Esophagus muscularis mucosa (tissue), 4 donors: ENCODE measurements around the gene SERPINB10. TPM values are rescaled to one million over a fixed set of nuclear protein-coding genes. Genes with fewer than 3 reads are reported as not detected.

Experiments used
- DNase-seq: peaks from one replicate; pipeline ENCODE4 v3.0.0-alpha.2; 2017; ENCODE audit errors: extremely low spot score
- H3K27ac ChIP-seq, 4 donors: fragments of 200-600 bp; sonication (generic); replicated peaks in 1 of 4; 1 replicate in 3 of 4; 2 replicates in 1 of 4; pipeline ENCODE4 v1.5.1; 2016 to 2019; ENCODE audit warnings: mild to moderate bottlenecking in 1 of 4
- H3K27me3 ChIP-seq, 4 donors: fragments of 200-600 bp; sonication (generic); one replicate each; pipeline versions ENCODE4 v1.5.1 to v1.6.0; 2016 to 2019
- H3K36me3 ChIP-seq, 4 donors: fragments of 200-600 bp; sonication (generic); one replicate each; pipeline ENCODE4 v1.5.1; 2016 to 2019
- H3K4me1 ChIP-seq, 4 donors: fragments of 200-600 bp; sonication (generic); one replicate each; pipeline ENCODE4 v1.5.1; 2016 to 2019
- H3K4me3 ChIP-seq, 4 donors: fragments of 200-600 bp; sonication (generic); 1 replicate in 2 of 4; 2 replicates in 2 of 4; pipeline ENCODE4 v1.5.1; 2016 to 2019; ENCODE audit warnings: mild to moderate bottlenecking in 4 of 4, moderate library complexity in 1 of 4
- H3K9me3 ChIP-seq, 4 donors: fragments of 200-600 bp; sonication (generic); 1 replicate in 3 of 4; 2 replicates in 1 of 4; pipeline ENCODE4 v1.5.1; 2016 to 2019
- CTCF ChIP-seq, 3 experiments: fragments of 200-600 bp in 2 of 3; fragments of 450-650 bp in 1 of 3; sonication (generic) in 2 of 3; IDR thresholded peaks; one replicate each; pipeline ENCODE4 v1.5.1; 2017 to 2019; ENCODE audit warnings: antibody characterized with exemption in 3 of 3, mild to moderate bottlenecking in 2 of 3, moderate library complexity in 1 of 3
- EP300 ChIP-seq: sonication (generic); formaldehyde crosslinking; IDR thresholded peaks from one replicate; pipeline ENCODE4 v1.6.1; 2017; ENCODE audit warnings: antibody characterized with exemption
- POLR2A ChIP-seq: fragments of 450-650 bp; IDR thresholded peaks from one replicate; pipeline ENCODE4 v1.6.1; 2017; ENCODE audit warnings: antibody characterized with exemption, moderate library complexity, mild to moderate bottlenecking, low read depth
- POLR2AphosphoS5 ChIP-seq, 2 donors: sonication (generic); formaldehyde crosslinking; IDR thresholded peaks; one replicate each; pipeline ENCODE4 v1.6.1; 2017; ENCODE audit warnings: antibody characterized with exemption in 2 of 2
- WGBS: methylation state at CpG from one replicate; pipeline ENCODE4 v1.1.5; 2018; 5-methylcytosine and 5-hydroxymethylcytosine counted together
- intact Hi-C: fragments of 100-400 bp; cut with DNase I; formaldehyde crosslinking; loops from one replicate; pipeline ENCODE4 v1.15.1; 2023
- total RNA-seq, 4 donors: library from RNA; depleted of rRNA; stranded (reverse); fragments of >200 nt; gene quantifications; one replicate each; pipeline versions ENCODE4 v1.1.0 to v1.2.1, GENCODE V29; 2016

SERPINB10 gene
- total RNA-seq, 4 donors from 2014 or later: 2.3 TPM; not detected in 3

DNA sequence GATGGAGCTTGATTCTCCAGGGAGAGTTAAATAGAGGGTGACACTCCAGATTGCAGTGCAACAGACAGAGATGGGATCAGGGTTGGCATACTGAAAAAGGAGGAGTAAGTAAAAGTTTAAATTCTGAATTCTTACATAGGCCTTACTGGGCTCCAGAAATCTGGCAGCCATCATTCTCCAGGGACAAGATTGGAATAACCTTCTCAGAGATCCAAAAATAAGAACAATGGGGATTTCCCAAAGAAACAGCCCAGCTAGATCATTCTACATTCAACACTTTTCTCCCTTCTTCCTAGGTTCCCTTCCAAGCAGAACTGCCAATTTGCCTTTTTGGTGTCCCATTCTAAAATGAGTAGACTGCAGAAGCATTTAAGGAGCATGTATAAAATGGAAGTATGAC lies 35.2 kb upstream of the SERPINB10 start:
- TF ChIP-seq POLR2A (no peak), CTCF (IDR thresholded peaks at IDR 0.05) (no peak), POLR2AphosphoS5 (IDR thresholded peaks at IDR 0.05) (no peak), EP300 (no peak)
- Histone ChIP-seq H3K9me3 (no peaks in the 10 kb centered on the region), H3K36me3 (no peaks in the 10 kb centered on the region), H3K4me1 (no peaks in the 10 kb centered on the region), H3K4me3 (no peak overlapping the region), H3K27ac (no peak overlapping the region), H3K27me3 (no peaks in the 10 kb centered on the region)
- DNase-seq: no peak
- intact Hi-C loops: no loop called here

GRCh38 chr18:63878343-63878742 lies 29.4 kb upstream of the SERPINB10 start:
- TF ChIP-seq POLR2A (no peak), CTCF (IDR thresholded peaks at IDR 0.05) (no peak), EP300 (no peak), POLR2AphosphoS5 (IDR thresholded peaks at IDR 0.05) (no peak)
- intact Hi-C loops: no loop called here
- Histone ChIP-seq H3K36me3 (no peaks in the 10 kb centered on the region), H3K4me1 (peaks cover 0 to 6% (median 2%) of the 10 kb centered on the region in 4 donors), H3K4me3 (no peak overlapping the region), H3K27ac (no peak overlapping the region), H3K9me3 (no peaks in the 10 kb centered on the region), H3K27me3 (no peaks in the 10 kb centered on the region)
- DNase-seq: no peak
- 64% methylated on average over 3 of the region's 3 CpGs for WGBS

DNA sequence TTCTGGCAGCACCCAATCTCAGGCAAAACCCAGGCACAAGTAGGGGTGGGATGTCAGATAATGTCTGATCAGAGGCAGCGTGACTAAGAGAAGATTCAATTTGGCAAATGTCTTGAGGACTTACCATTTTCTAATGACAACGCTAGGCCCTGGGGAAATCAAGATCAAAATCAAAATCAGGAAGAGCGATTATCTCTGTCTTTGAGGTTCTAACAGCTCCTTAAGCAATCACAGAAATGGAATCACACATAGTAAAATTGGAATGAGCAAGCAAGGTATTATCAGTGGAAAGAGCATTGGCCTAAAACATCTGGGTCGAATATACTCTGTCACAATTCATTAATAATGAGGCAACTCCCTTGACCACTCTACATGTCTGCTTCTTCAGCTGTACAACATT lies 28.8 kb upstream of the SERPINB10 start:
- Histone ChIP-seq H3K27me3 (no peaks in the 10 kb centered on the region), H3K36me3 (no peaks in the 10 kb centered on the region), H3K9me3 (no peaks in the 10 kb centered on the region), H3K4me3 (no peak overlapping the region), H3K4me1 (peaks cover 0 to 6% (median 2%) of the 10 kb centered on the region in 4 donors), H3K27ac (no peak overlapping the region)
- DNase-seq: no peak
- WGBS: 81% methylated on average over 4 of the region's 4 CpGs
- TF ChIP-seq CTCF (IDR thresholded peaks at IDR 0.05): no peak
- TF ChIP-seq POLR2AphosphoS5 (IDR thresholded peaks at IDR 0.05): no peak
- no peak for TF ChIP-seq POLR2A
- no peak for TF ChIP-seq EP300
- intact Hi-C loops: no loop called here

DNA sequence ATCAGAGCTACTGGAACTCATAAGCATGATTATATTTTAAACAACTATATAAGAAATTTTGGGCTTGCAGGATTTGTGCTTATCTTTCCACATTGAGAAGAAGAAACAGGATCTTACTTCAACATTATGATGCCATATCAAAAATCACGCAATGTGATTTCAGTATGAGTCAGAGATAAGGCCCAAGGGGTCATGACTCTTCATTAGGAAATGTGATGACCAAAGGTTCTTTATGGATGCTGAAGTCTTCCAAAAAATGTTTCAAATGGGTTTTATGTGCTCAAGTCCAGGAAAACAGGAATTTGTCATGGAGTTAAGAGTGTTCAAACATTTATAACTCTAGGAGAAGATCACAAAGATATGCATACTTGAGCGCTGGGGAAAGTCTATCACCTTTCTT lies 28.0 kb upstream of the SERPINB10 start:
- peaks cover 0 to 6% (median 2%) of the 10 kb centered on the region in 4 donors for H3K4me1 ChIP-seq
- no peak overlapping the region for H3K4me3 ChIP-seq
- no peaks in the 10 kb centered on the region for H3K36me3 ChIP-seq
- DNase-seq: no peak
- H3K27me3 ChIP-seq: no peaks in the 10 kb centered on the region
- H3K27ac ChIP-seq: no peak overlapping the region
- WGBS: 80% methylated on average over 2 of the region's 2 CpGs
- TF ChIP-seq POLR2AphosphoS5 (IDR thresholded peaks at IDR 0.05) (no peak), EP300 (no peak), POLR2A (no peak), CTCF (IDR thresholded peaks at IDR 0.05) (no peak)
- H3K9me3 ChIP-seq: no peaks in the 10 kb centered on the region
- intact Hi-C loops: no loop called here

GRCh38 chr18:63881851-63882250 lies 25.9 kb upstream of the SERPINB10 start:
- Histone ChIP-seq H3K27me3 (no peaks in the 10 kb centered on the region), H3K9me3 (no peaks in the 10 kb centered on the region), H3K4me1 (peaks cover 0 to 6% (median 2%) of the 10 kb centered on the region in 4 donors), H3K27ac (no peak overlapping the region), H3K4me3 (no peak overlapping the region), H3K36me3 (no peaks in the 10 kb centered on the region)
- intact Hi-C loops: no loop called here
- DNase-seq: no peak
- TF ChIP-seq POLR2A: no peak
- no peak for TF ChIP-seq CTCF (IDR thresholded peaks at IDR 0.05)
- TF ChIP-seq POLR2AphosphoS5 (IDR thresholded peaks at IDR 0.05): no peak
- no peak for TF ChIP-seq EP300
- WGBS: 75% methylated on average over 4 of the region's 4 CpGs
